CD4-positive, alpha-beta T cell (primary cell): ENCODE results near the gene PRDM16. TPM values are rescaled to one million over a fixed set of nuclear protein-coding genes. Genes with fewer than 3 reads are reported as not detected.

Experiments used
- ATAC-seq: fragments of 200-7000 bp; cut with Tn5 transposase; one replicate; pipeline ENCODE4 v1.10.0; 2022; ENCODE audit warnings: mild to moderate bottlenecking; ENCODE audit not compliant: poor library complexity
- CTCF ChIA-PET: fragments of 350-600 bp; sonication (Branson Sonifier 250); formaldehyde crosslinking; loops from one replicate; lab custom pipeline; 2021; ENCODE audit warnings: antibody characterized with exemption, inconsistent platforms; lab: Charles Lee
- POLR2A ChIA-PET: fragments of 350-600 bp; sonication (Branson Sonifier 250); formaldehyde crosslinking; loops from one replicate; lab custom pipeline; 2021; ENCODE audit warnings: antibody characterized with exemption, inconsistent platforms; lab: Charles Lee
- DNase-seq, 14 experiments: peaks; one replicate each; pipeline ENCODE4 v3.0.0-alpha.2; 2013 to 2020; ENCODE audit warnings: mixed read lengths in 2 of 14
- H3K27ac ChIP-seq, 2 donors: one replicate each; pipeline versions ENCODE4 v1.5.1 to v1.7.0; 2013; ENCODE audit warnings: low read length in 2 of 2, low read depth in 1 of 2, mild to moderate bottlenecking in 1 of 2
- H3K27me3 ChIP-seq, 2 experiments: 1 replicate in 1 of 2; 2 replicates in 1 of 2; pipeline versions ENCODE4 v1.6.1 to v1.7.0; 2013; ENCODE audit warnings: low read length in 2 of 2, control low read depth in 1 of 2, mild to moderate bottlenecking in 1 of 2, moderate library complexity in 1 of 2; ENCODE audit not compliant: insufficient read depth in 2 of 2, control insufficient read depth in 1 of 2
- H3K36me3 ChIP-seq: one replicate; pipeline ENCODE4 v1.6.1; 2013; ENCODE audit warnings: low read length, control low read depth; ENCODE audit not compliant: insufficient read depth
- H3K4me1 ChIP-seq: one replicate; pipeline ENCODE4 v1.6.1; 2013; ENCODE audit warnings: low read length, control low read depth; ENCODE audit not compliant: insufficient read depth
- H3K4me3 ChIP-seq: one replicate; pipeline ENCODE4 v1.5.1; 2013; ENCODE audit warnings: mild to moderate bottlenecking, low read length, moderate library complexity
- H3K9me3 ChIP-seq, 2 experiments: 1 replicate in 1 of 2; 2 replicates in 1 of 2; pipeline versions ENCODE4 v1.6.1 to v1.7.0; 2013; ENCODE audit warnings: low read length in 2 of 2, mild to moderate bottlenecking in 2 of 2, control low read depth in 1 of 2, moderate library complexity in 1 of 2; ENCODE audit not compliant: control insufficient read depth in 1 of 2, insufficient read depth in 1 of 2
- H3K27ac Mint-ChIP-seq: one replicate; pipeline ENCODE4 v1.8.0; 2020; ENCODE audit warnings: mixed read lengths
- H3K27me3 Mint-ChIP-seq: one replicate; pipeline ENCODE4 v1.8.0; 2021; ENCODE audit warnings: mixed read lengths
- H3K36me3 Mint-ChIP-seq: one replicate; pipeline ENCODE4 v1.8.0; 2021; ENCODE audit warnings: low read depth, mixed read lengths
- H3K4me1 Mint-ChIP-seq: one replicate; pipeline ENCODE4 v1.8.0; 2021; ENCODE audit warnings: low read depth, mixed read lengths
- H3K4me3 Mint-ChIP-seq: one replicate; pipeline ENCODE4 v1.8.0; 2020; ENCODE audit warnings: mild to moderate bottlenecking, mixed read lengths
- H3K9me3 Mint-ChIP-seq: one replicate; pipeline ENCODE4 v1.8.0; 2020; ENCODE audit warnings: mixed read lengths
- intact Hi-C, 2 experiments: fragments of 100-400 bp; cut with DNase I in 1 of 2; cut with micrococcal nuclease in 1 of 2; formaldehyde crosslinking; loops; one replicate each; pipeline versions ENCODE4 v1.15.1 to v1.9.0; 2023 to 2025; cut with DNase I, micrococcal nuclease
- total RNA-seq, 174 experiments: library from RNA in 2 of 174; stranded (reverse) in 2 of 174; gene quantifications; one replicate each; pipeline ENCODE4 v1.2.3 and lab custom pipeline; 2021 to 2026
- TF ChIP-seq, protein P1 (sequence below): fragments of 200-600 bp; IDR thresholded peaks from one replicate; pipeline ENCODE4 v1.8.0; 2022; ENCODE audit warnings: antibody characterized with exemption, mild to moderate bottlenecking

The PRDM16 gene
- total RNA-seq, 2 experiments from 2014 or later = not detected

DNA sequence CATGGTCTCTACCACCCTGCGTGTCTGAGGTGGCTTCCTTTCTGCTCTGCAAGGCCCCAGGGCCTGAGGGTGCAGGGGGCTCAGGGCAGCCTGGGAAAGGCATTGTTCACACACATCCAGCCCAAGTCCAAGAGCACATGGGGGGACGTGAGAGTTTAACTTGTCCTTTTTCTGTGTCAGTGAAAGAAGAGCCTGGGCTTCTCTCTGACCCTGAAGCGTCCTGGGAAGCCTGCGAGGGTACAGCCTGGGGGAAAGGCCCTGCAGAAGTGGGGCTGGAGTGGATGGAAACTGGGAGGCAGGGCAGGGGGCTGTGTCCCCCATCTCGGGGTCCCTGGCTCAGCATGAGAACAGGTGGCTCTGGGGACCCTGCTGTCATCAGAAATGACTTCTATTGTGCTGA is 181.6 kb downstream of the PRDM16 start:
- POLR2A ChIA-PET = no interaction called here
- no peak overlapping the region for H3K27ac Mint-ChIP-seq
- peaks cover 11% of the 10 kb centered on the region for H3K27me3 Mint-ChIP-seq
- H3K9me3 Mint-ChIP-seq = no peaks in the 10 kb centered on the region
- peaks cover 0 to 8% of the 10 kb centered on the region in 2 experiments for H3K27me3 ChIP-seq
- no peak overlapping the region for H3K27ac ChIP-seq
- CTCF ChIA-PET = no interaction called here
- intact Hi-C loops = no loop called here
- H3K4me3 ChIP-seq = no peak overlapping the region
- peaks cover 0 to 21% of the 10 kb centered on the region in 2 experiments for H3K9me3 ChIP-seq
- no peaks in the 10 kb centered on the region for H3K36me3 ChIP-seq
- ATAC-seq (no peak), DNase-seq (no peak)
- H3K4me3 Mint-ChIP-seq = no peak overlapping the region
- no peaks in the 10 kb centered on the region for H3K4me1 Mint-ChIP-seq
- TF ChIP-seq, protein P1, sequence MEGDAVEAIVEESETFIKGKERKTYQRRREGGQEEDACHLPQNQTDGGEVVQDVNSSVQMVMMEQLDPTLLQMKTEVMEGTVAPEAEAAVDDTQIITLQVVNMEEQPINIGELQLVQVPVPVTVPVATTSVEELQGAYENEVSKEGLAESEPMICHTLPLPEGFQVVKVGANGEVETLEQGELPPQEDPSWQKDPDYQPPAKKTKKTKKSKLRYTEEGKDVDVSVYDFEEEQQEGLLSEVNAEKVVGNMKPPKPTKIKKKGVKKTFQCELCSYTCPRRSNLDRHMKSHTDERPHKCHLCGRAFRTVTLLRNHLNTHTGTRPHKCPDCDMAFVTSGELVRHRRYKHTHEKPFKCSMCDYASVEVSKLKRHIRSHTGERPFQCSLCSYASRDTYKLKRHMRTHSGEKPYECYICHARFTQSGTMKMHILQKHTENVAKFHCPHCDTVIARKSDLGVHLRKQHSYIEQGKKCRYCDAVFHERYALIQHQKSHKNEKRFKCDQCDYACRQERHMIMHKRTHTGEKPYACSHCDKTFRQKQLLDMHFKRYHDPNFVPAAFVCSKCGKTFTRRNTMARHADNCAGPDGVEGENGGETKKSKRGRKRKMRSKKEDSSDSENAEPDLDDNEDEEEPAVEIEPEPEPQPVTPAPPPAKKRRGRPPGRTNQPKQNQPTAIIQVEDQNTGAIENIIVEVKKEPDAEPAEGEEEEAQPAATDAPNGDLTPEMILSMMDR = no peak
- no peaks in the 10 kb centered on the region for H3K36me3 Mint-ChIP-seq
- no peaks in the 10 kb centered on the region for H3K4me1 ChIP-seq

DNA sequence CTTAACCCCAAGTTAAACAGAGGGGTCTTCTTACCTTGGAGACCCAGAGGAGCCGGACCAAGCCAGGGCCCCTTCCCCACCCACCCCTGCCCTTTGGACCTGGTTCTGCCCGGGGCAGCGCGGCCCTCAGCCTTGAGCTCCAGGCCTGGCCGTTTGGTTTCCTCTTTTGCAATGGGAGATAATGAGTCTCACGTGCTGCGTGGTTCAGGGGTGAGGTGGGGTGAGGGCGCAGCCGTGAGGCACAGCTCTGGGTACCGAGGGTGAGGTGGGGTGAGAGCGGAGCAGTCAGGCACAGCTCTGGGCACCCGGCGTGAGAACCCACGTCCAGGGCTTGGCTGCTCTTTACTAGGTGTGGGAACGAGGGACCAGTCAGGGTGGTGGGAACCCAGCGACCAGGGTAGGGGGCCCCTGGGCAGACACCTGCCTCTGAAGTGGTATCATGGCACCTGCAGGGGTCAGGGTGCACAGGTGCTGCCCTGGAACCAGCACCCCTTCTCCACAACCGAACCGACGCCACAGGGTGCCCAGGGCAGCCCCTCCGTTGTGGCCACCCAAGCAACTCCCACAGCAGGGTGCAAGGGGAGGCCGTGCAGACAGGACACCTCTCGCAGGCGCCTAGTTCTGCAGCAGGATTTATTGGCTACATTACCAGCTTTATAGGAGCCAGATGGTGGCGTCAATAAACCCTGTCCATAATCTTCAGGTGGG is 182.2 kb downstream of the PRDM16 start:
- Histone ChIP-seq H3K4me3 (no peak overlapping the region), H3K9me3 (peaks cover 0 to 27% of the 10 kb centered on the region in 2 experiments), H3K27ac (no peak overlapping the region), H3K27me3 (peaks cover 0 to 8% of the 10 kb centered on the region in 2 experiments), H3K36me3 (no peaks in the 10 kb centered on the region), H3K4me1 (no peaks in the 10 kb centered on the region)
- no peak for ATAC-seq
- DNase-seq = no peak
- Mint-ChIP-seq H3K4me1 (no peaks in the 10 kb centered on the region), H3K27me3 (peaks cover 11% of the 10 kb centered on the region), H3K9me3 (no peaks in the 10 kb centered on the region), H3K36me3 (no peaks in the 10 kb centered on the region), H3K27ac (no peak overlapping the region), H3K4me3 (no peak overlapping the region)
- TF ChIP-seq, protein P1 = no peak
- intact Hi-C loops = no loop called here
- ChIA-PET CTCF (no interaction called here), POLR2A (no interaction called here)

DNA sequence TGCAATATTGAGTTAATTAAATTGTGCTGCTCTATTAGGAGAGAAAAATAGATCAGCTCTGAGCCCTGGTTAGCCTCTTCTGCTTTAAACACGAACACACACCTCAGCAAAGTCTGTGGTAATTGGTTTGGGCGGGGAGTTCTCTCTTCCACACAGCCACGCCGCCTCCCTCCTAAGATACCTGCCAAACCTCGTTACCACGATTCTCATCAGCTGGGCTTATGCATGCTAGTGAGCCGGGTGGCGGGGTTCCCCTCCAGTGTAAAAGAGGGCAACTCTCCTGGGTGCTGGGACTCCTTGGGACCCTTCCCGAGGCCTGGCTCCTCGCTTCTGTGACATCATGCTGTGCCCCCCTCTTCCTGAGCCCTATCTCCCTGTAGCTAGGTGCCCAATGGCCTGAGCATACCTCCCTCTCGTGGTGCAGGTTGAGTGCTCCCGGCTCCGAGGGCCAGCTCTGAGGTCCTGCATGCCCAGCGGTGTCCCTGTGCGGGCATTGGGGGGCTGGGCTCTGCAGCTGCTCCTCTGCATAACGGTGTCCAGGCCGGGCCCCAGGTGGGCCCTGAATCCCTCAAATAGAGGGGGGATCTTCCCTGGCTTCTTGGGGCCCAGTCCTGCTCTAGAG is 182.9 kb downstream of the PRDM16 start:
- Histone ChIP-seq H3K4me1 (no peaks in the 10 kb centered on the region), H3K27ac (no peak overlapping the region), H3K27me3 (peaks cover 0 to 7% of the 10 kb centered on the region in 2 experiments), H3K4me3 (no peak overlapping the region), H3K36me3 (no peaks in the 10 kb centered on the region), H3K9me3 (peaks cover 0 to 28% of the 10 kb centered on the region in 2 experiments)
- Mint-ChIP-seq H3K9me3 (no peaks in the 10 kb centered on the region), H3K27ac (no peak overlapping the region), H3K4me3 (no peak overlapping the region), H3K36me3 (no peaks in the 10 kb centered on the region), H3K27me3 (peaks cover 9% of the 10 kb centered on the region), H3K4me1 (no peaks in the 10 kb centered on the region)
- POLR2A ChIA-PET = no interaction called here
- intact Hi-C loops = no loop called here
- ATAC-seq = no peak
- DNase-seq = no peak
- CTCF ChIA-PET = no interaction called here
- TF ChIP-seq, protein P1 = no peak
